MV-4-11 (cell line): ENCODE results near the gene CLSTN2.

Source experiments
- DNase-seq: peaks from one replicate; lab custom pipeline; 2025; lab: John Stamatoyannopoulos, UW

The CLSTN2 gene

GRCh38 chr3:140284372-140284771, 349.4 kb downstream of the CLSTN2 start:
- no peak for DNase-seq

GRCh38 chr3:140285380-140285779, 350.4 kb downstream of the CLSTN2 start:
- DNase-seq: no peak

GRCh38 chr3:140288595-140288994, 353.6 kb downstream of the CLSTN2 start:
- no peak for DNase-seq

- DNase-seq: no peak
Observed at GRCh38 chr3:140290105-140290504, 355.1 kb downstream of the CLSTN2 start.

- DNase-seq: no peak
Observed at GRCh38 chr3:140292170-140292569, 357.2 kb downstream of the CLSTN2 start.

- DNase-seq: no peak
Observed at GRCh38 chr3:140292684-140293083, 357.7 kb downstream of the CLSTN2 start.

- DNase-seq: no peak
Observed at GRCh38 chr3:140294058-140294457, 359.1 kb downstream of the CLSTN2 start.

GRCh38 chr3:140296796-140297352, 361.9 kb downstream of the CLSTN2 start:
- DNase-seq: no peak

- DNase-seq: no peak
Observed at GRCh38 chr3:140298043-140298442, 363.1 kb downstream of the CLSTN2 start.

- no peak for DNase-seq
Observed at GRCh38 chr3:140298569-140299070, 363.6 kb downstream of the CLSTN2 start.

- DNase-seq: no peak
Observed at GRCh38 chr3:140303875-140304274, 368.9 kb downstream of the CLSTN2 start.

GRCh38 chr3:140308535-140308934, 373.6 kb downstream of the CLSTN2 start:
- no peak for DNase-seq

- DNase-seq: no peak
Observed at GRCh38 chr3:140311428-140311827, 376.4 kb downstream of the CLSTN2 start.

- DNase-seq: no peak
Observed at GRCh38 chr3:140315955-140316354, 381.0 kb downstream of the CLSTN2 start.

- DNase-seq: no peak
Observed at GRCh38 chr3:140316466-140316865, 381.5 kb downstream of the CLSTN2 start.

- no peak for DNase-seq
Observed at GRCh38 chr3:140316868-140317400, 381.9 kb downstream of the CLSTN2 start.

GRCh38 chr3:140319739-140320138, 384.8 kb downstream of the CLSTN2 start:
- no peak for DNase-seq

- no peak for DNase-seq
Observed at GRCh38 chr3:140323561-140323960, 388.6 kb downstream of the CLSTN2 start.

GRCh38 chr3:140332131-140332530, 397.1 kb downstream of the CLSTN2 start:
- no peak for DNase-seq

GRCh38 chr3:140334132-140334929, 399.3 kb downstream of the CLSTN2 start:
- no peak for DNase-seq

GRCh38 chr3:140336465-140336864, 401.5 kb downstream of the CLSTN2 start:
- no peak for DNase-seq

- DNase-seq: no peak
Observed at GRCh38 chr3:140338916-140339315, 403.9 kb downstream of the CLSTN2 start.

- no peak for DNase-seq
Observed at GRCh38 chr3:140341203-140341602, 406.2 kb downstream of the CLSTN2 start.
